ENCODE results near the gene CERS3. TPM values are rescaled to one million over a fixed set of nuclear protein-coding genes. Genes with fewer than 3 reads are reported as not detected.

Gene CERS3
- total and polyA plus RNA-seq, 10 of the 15 experiments (the other 5 are each of a cell fraction or from before 2014, with no cell fraction given), result not detected

DNA sequence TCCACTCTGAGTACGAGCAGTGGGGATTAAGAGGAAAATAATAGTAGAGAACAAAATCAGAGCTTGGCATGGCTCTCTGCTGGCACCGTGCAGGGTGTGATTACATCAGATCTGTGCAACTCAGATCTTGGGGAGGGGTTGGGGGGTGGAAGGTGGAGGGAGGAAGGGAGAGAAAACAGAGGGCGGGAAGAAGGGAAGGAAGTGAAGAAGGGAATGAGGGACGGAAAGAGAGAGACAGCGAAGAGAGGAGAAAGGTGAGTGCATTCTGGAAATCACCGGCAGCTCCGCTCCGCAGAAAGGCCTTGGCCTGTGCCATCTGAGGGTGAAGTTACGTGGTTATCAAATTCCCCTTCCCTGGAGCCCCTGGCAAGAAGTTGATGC, 156.0 kb downstream of the CERS3 start:
- ChIA-PET CTCF (no interaction called here), POLR2A (no interaction called here), SMC1A (ENCODE audit: uncharacterized antibody, unreplicated experiment) (no interaction called here), RAD21 (ENCODE audit: unreplicated experiment) (interaction anchor here (0.6 kb wide), 1 partner anchor 16 kb away, joined by 4 read pairs; no protein-coding TSS in a partner anchor)
- TF ChIP-seq, protein P1, sequence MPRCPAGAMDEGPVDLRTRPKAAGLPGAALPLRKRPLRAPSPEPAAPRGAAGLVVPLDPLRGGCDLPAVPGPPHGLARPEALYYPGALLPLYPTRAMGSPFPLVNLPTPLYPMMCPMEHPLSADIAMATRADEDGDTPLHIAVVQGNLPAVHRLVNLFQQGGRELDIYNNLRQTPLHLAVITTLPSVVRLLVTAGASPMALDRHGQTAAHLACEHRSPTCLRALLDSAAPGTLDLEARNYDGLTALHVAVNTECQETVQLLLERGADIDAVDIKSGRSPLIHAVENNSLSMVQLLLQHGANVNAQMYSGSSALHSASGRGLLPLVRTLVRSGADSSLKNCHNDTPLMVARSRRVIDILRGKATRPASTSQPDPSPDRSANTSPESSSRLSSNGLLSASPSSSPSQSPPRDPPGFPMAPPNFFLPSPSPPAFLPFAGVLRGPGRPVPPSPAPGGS (IDR thresholded peaks at IDR 0.05; ENCODE audit: borderline replicate concordance, insufficient read depth, low read depth, low read length, poor library complexity, severe bottlenecking), result no peak
- TF ChIP-seq KLF5 (IDR thresholded peaks at IDR 0.05; ENCODE audit: partially characterized antibody) (no peak), MXI1 (IDR thresholded peaks at IDR 0.05; ENCODE audit: low read depth, low read length) (no peak), ZBED1 (IDR thresholded peaks at IDR 0.05; ENCODE audit: borderline replicate concordance) (no peak), RUNX3 (IDR thresholded peaks at IDR 0.05; ENCODE audit: low read length) (no peak), PML (IDR thresholded peaks at IDR 0.05; ENCODE audit: low read length) (no peak), MTA2 (IDR thresholded peaks at IDR 0.05; ENCODE audit: low read depth) (no peak), CBFB (IDR thresholded peaks at IDR 0.05; ENCODE audit: low read depth) (no peak)
- Histone ChIP-seq H3K9me3 (replicated peaks; ENCODE audit: control insufficient read depth, insufficient read depth, low read length) (no peaks in the 10 kb centered on the region; the same call in 2 of the 3 replicates), H3K4me2 (ENCODE audit: control insufficient read depth, insufficient read depth) (no peak overlapping the region), H3K4me1 (ENCODE audit: control insufficient read depth, insufficient read depth, low read length) (no peaks in the 10 kb centered on the region), H3K36me3 (ENCODE audit: control insufficient read depth in 2 of 2, insufficient read depth in 2 of 2, low read length in 1 of 2) (no peaks in the 10 kb centered on the region), H3K4me3 (no peak overlapping the region), H3K27me3 (replicated peaks in 1 of 2; ENCODE audit: control insufficient read depth in 2 of 2, insufficient read depth in 2 of 2, low read length in 1 of 2) (no peaks in the 10 kb centered on the region), H3K9ac (ENCODE audit: control insufficient read depth, insufficient read depth, low read length) (no peak overlapping the region), H4K20me1 (ENCODE audit: control insufficient read depth, insufficient read depth) (no peaks in the 10 kb centered on the region), H3K79me2 (ENCODE audit: control insufficient read depth, insufficient read depth, low read length) (no peaks in the 10 kb centered on the region), H2AFZ (ENCODE audit: control insufficient read depth, low read depth, low read length) (no peak overlapping the region), H3K27ac (ENCODE audit: control insufficient read depth, insufficient read depth) (no peak overlapping the region)
- no peak for ATAC-seq
- in situ Hi-C loops (cut with MboI), result no loop called here
- 21% methylated on average over 2 of the region's 9 CpGs for WGBS (ENCODE audit: insufficient coverage, insufficient replicate concordance, low lambda C conversion rate, missing lambda C conversion rate)
- DNase-seq (ENCODE audit: low read depth, low spot score), result no peak
- FAIRE-seq, result no peak
- BruUV-seq (replicated peaks), result no TSS peak
- intact Hi-C loops (cut with micrococcal nuclease; ENCODE audit: unreplicated experiment), result no loop called here
